ENCODE measurements around the gene CLDN5. TPM values are rescaled to one million over a fixed set of nuclear protein-coding genes. Genes with fewer than 3 reads are reported as not detected.

CLDN5 gene
- total RNA-seq, 2 experiments from 2014 or later = not detected

- DNase-seq (ENCODE audit: low spot score) = no peak
- POLR2A ChIA-PET = no interaction called here
- Histone ChIP-seq H4K20me1 (ENCODE audit: insufficient read depth, low read length) (no peaks in the 10 kb centered on the region), H3K4me2 (ENCODE audit: low read length) (no peak overlapping the region), H3K9me2 (ENCODE audit: insufficient read depth, low read length) (no peaks in the 10 kb centered on the region), H3K9me3 (ENCODE audit: low read length) (no peaks in the 10 kb centered on the region), H3K36me3 (ENCODE audit: insufficient read depth, low read length) (peaks cover 97% of the 10 kb centered on the region), H2AFZ (ENCODE audit: low read length) (no peak overlapping the region), H3K4me1 (ENCODE audit: insufficient read depth, low read length, poor library complexity, severe bottlenecking) (no peaks in the 10 kb centered on the region), H3K79me2 (ENCODE audit: insufficient read depth, low read depth, low read length) (no peaks in the 10 kb centered on the region), H3K4me3 (ENCODE audit: low read depth, low read length, poor library complexity, severe bottlenecking) (no peak overlapping the region), H3K27ac (ENCODE audit: low read depth, low read length, poor library complexity, severe bottlenecking) (no peak overlapping the region)
- BruUV-seq (replicated peaks) = no TSS peak
- intact Hi-C loops (cut with micrococcal nuclease; ENCODE audit: unreplicated experiment) = no loop called here
- TF ChIP-seq EZH2phosphoT487 (IDR thresholded peaks at IDR 0.05; ENCODE audit: borderline replicate concordance, low read depth, low read length) (no peak), CTCF (conservative IDR thresholded peaks at IDR 0.05; ENCODE audit: low read length) (no peak)
- CTCF ChIA-PET (ENCODE audit: unreplicated experiment) = no interaction called here
Measured at GRCh38 chr22:19509923-19510322, 14.3 kb downstream of the CLDN5 start.

GRCh38 chr22:19509191-19509590 lies 15.0 kb downstream of the CLDN5 start:
- CTCF ChIA-PET (ENCODE audit: unreplicated experiment) = no interaction called here
- no peak overlapping the region for H3K4me2 ChIP-seq (ENCODE audit: low read length)
- intact Hi-C loops (cut with micrococcal nuclease; ENCODE audit: unreplicated experiment) = no loop called here
- POLR2A ChIA-PET = no interaction called here
- no peak overlapping the region for H3K4me3 ChIP-seq (ENCODE audit: low read depth, low read length, poor library complexity, severe bottlenecking)
- no peak overlapping the region for H3K27ac ChIP-seq (ENCODE audit: low read depth, low read length, poor library complexity, severe bottlenecking)
- DNase-seq (ENCODE audit: low spot score) = no peak
- H3K9me3 ChIP-seq (ENCODE audit: low read length) = no peaks in the 10 kb centered on the region
- no peak for TF ChIP-seq CTCF (conservative IDR thresholded peaks at IDR 0.05; ENCODE audit: low read length)
- no peak for TF ChIP-seq EZH2phosphoT487 (IDR thresholded peaks at IDR 0.05; ENCODE audit: borderline replicate concordance, low read depth, low read length)
- TSS peak; percentile 12 for BruUV-seq (replicated peaks)
- no peaks in the 10 kb centered on the region for H3K79me2 ChIP-seq (ENCODE audit: insufficient read depth, low read depth, low read length)
- H4K20me1 ChIP-seq (ENCODE audit: insufficient read depth, low read length) = no peaks in the 10 kb centered on the region
- peaks cover 92% of the 10 kb centered on the region for H3K36me3 ChIP-seq (ENCODE audit: insufficient read depth, low read length)
- H2AFZ ChIP-seq (ENCODE audit: low read length) = no peak overlapping the region
- H3K9me2 ChIP-seq (ENCODE audit: insufficient read depth, low read length) = no peaks in the 10 kb centered on the region
- H3K4me1 ChIP-seq (ENCODE audit: insufficient read depth, low read length, poor library complexity, severe bottlenecking) = no peaks in the 10 kb centered on the region

- TF ChIP-seq EZH2phosphoT487 (IDR thresholded peaks at IDR 0.05; ENCODE audit: borderline replicate concordance, low read depth, low read length) (no peak), CTCF (conservative IDR thresholded peaks at IDR 0.05; ENCODE audit: low read length) (no peak)
- Histone ChIP-seq H3K4me2 (ENCODE audit: low read length) (no peak overlapping the region), H3K9me2 (ENCODE audit: insufficient read depth, low read length) (no peaks in the 10 kb centered on the region), H2AFZ (ENCODE audit: low read length) (no peak overlapping the region), H3K4me1 (ENCODE audit: insufficient read depth, low read length, poor library complexity, severe bottlenecking) (no peaks in the 10 kb centered on the region), H3K36me3 (ENCODE audit: insufficient read depth, low read length) (peaks cover 82% of the 10 kb centered on the region), H3K9me3 (ENCODE audit: low read length) (no peaks in the 10 kb centered on the region), H3K4me3 (ENCODE audit: low read depth, low read length, poor library complexity, severe bottlenecking) (no peak overlapping the region), H3K27ac (ENCODE audit: low read depth, low read length, poor library complexity, severe bottlenecking) (no peak overlapping the region), H3K79me2 (ENCODE audit: insufficient read depth, low read depth, low read length) (no peaks in the 10 kb centered on the region), H4K20me1 (ENCODE audit: insufficient read depth, low read length) (no peaks in the 10 kb centered on the region)
- POLR2A ChIA-PET = no interaction called here
- DNase-seq (ENCODE audit: low spot score) = no peak
- BruUV-seq (replicated peaks) = no TSS peak
- CTCF ChIA-PET (ENCODE audit: unreplicated experiment) = no interaction called here
- intact Hi-C loops (cut with micrococcal nuclease; ENCODE audit: unreplicated experiment) = no loop called here
Measured at GRCh38 chr22:19508024-19508776, 16.0 kb downstream of the CLDN5 start.

Measured in OCI-LY7 (cell line).